Right lobe of liver (tissue), 6 donors: ENCODE data around the gene ANKS6. TPM values are rescaled to one million over a fixed set of nuclear protein-coding genes. Genes with fewer than 3 reads are reported as not detected.

Source experiments
- ATAC-seq, 4 donors: fragments of 200-7000 bp; cut with Tn5 transposase; one replicate each; pipeline ENCODE4 v1.9.1; 2020; ENCODE audit warnings: mild to moderate bottlenecking in 4 of 4, moderate library complexity in 4 of 4
- DNase-seq, 3 donors: peaks; one replicate each; pipeline ENCODE4 v3.0.0-alpha.2; 2020
- H3K27ac ChIP-seq, 3 donors: fragments of 200-600 bp; one replicate each; pipeline ENCODE4 v1.8.0; 2022
- H3K27me3 ChIP-seq, 2 donors: fragments of 200-600 bp; one replicate each; pipeline ENCODE4 v1.8.0; 2022
- H3K36me3 ChIP-seq, 4 donors: fragments of 200-600 bp; sonication (generic) in 1 of 4; one replicate each; pipeline versions ENCODE4 v1.5.1 to v1.8.0; 2017 to 2022; ENCODE audit warnings: control low read depth in 1 of 4
- H3K4me1 ChIP-seq, 4 donors: fragments of 200-600 bp; sonication (generic) in 1 of 4; one replicate each; pipeline versions ENCODE4 v1.5.1 to v1.8.0; 2017 to 2022; ENCODE audit warnings: control low read depth in 1 of 4
- H3K4me3 ChIP-seq, 3 donors: fragments of 200-600 bp; one replicate each; pipeline ENCODE4 v1.8.0; 2022
- H3K9me3 ChIP-seq, 4 donors: fragments of 200-600 bp; sonication (generic) in 1 of 4; one replicate each; pipeline versions ENCODE4 v1.5.1 to v1.8.0; 2017 to 2022; ENCODE audit warnings: control low read depth in 1 of 4
- POLR2A ChIP-seq: fragments of 450-650 bp; IDR thresholded peaks from one replicate; pipeline ENCODE4 v1.6.1; 2017; ENCODE audit warnings: antibody characterized with exemption, mild to moderate bottlenecking
- WGBS: methylation state at CpG from one replicate; pipeline ENCODE4 v1.1.6; 2018; ENCODE audit warnings: low coverage, low lambda C conversion rate; ENCODE audit not compliant: insufficient coverage; ENCODE audit errors: missing lambda C conversion rate; 5-methylcytosine and 5-hydroxymethylcytosine counted together
- intact Hi-C, 2 donors: fragments of 100-400 bp; cut with DNase I; formaldehyde crosslinking; loops; one replicate each; pipeline versions ENCODE4 v1.11.2 to v1.14.1; 2022
- total RNA-seq, 6 experiments: library from RNA; depleted of rRNA in 2 of 6; stranded (reverse); fragments of >200 nt in 2 of 6; fragmentation: NEBNext Ultra II Directional in 3 of 6; extraction: Animal tissue kit (Norgen Biotek cat#: 25700) in 3 of 6; gene quantifications; one replicate each; pipeline versions ENCODE4 v1.1.0 to v1.2.4, GENCODE V29; 2016 to 2023
- TF ChIP-seq, protein P1 (sequence below), 4 donors: fragments of 200-600 bp in 3 of 4; fragments of 450-650 bp in 1 of 4; IDR thresholded peaks; one replicate each; pipeline versions ENCODE4 v1.5.1 to v1.8.0; 2016 to 2022; ENCODE audit warnings: antibody characterized with exemption in 4 of 4, mild to moderate bottlenecking in 2 of 4
- donor health status: DM: no; HTN: yes; CAD: no.
- donor health status: DM: no; HTN: no; CAD: no.
- donor health status: DM: no; HTN: no; CAD: no.
- donor health status: DM: no; HTN: yes; CAD: no.
- donor health status: DM: no; HTN: yes; CAD: no.

ANKS6 gene
- total RNA-seq, 6 experiments from 2014 or later, result 3.7 to 7.9 (median 4.7) TPM

- Histone ChIP-seq H3K36me3 (peaks cover 0 to 6% (median 0%) of the 10 kb centered on the region in 4 donors), H3K4me1 (no peaks in the 10 kb centered on the region), H3K9me3 (no peaks in the 10 kb centered on the region), H3K27me3 (no peaks in the 10 kb centered on the region), H3K4me3 (no peak overlapping the region), H3K27ac (no peak overlapping the region)
- no peak for TF ChIP-seq POLR2A
- TF ChIP-seq, protein P1, sequence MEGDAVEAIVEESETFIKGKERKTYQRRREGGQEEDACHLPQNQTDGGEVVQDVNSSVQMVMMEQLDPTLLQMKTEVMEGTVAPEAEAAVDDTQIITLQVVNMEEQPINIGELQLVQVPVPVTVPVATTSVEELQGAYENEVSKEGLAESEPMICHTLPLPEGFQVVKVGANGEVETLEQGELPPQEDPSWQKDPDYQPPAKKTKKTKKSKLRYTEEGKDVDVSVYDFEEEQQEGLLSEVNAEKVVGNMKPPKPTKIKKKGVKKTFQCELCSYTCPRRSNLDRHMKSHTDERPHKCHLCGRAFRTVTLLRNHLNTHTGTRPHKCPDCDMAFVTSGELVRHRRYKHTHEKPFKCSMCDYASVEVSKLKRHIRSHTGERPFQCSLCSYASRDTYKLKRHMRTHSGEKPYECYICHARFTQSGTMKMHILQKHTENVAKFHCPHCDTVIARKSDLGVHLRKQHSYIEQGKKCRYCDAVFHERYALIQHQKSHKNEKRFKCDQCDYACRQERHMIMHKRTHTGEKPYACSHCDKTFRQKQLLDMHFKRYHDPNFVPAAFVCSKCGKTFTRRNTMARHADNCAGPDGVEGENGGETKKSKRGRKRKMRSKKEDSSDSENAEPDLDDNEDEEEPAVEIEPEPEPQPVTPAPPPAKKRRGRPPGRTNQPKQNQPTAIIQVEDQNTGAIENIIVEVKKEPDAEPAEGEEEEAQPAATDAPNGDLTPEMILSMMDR (IDR thresholded peaks at IDR 0.05), result peak; percentile 11 to 44 (median 36)
- 100% methylated on average over 1 of the region's 9 CpGs for WGBS
- intact Hi-C loops, result loop anchor here (5.0 to 10.0 kb wide), 2 partner anchors 457 to 460 kb away; no protein-coding TSS in a partner anchor
- DNase-seq (no peak), ATAC-seq (peak in 1 of 4 donors; percentile 18)
Measured at GRCh38 chr9:98774746-98775145, 21.6 kb downstream of the ANKS6 start.

- ATAC-seq, result no peak
- Histone ChIP-seq H3K4me1 (no peaks in the 10 kb centered on the region), H3K27ac (no peak overlapping the region), H3K4me3 (no peak overlapping the region), H3K27me3 (no peaks in the 10 kb centered on the region), H3K36me3 (peaks cover 0 to 6% (median 0%) of the 10 kb centered on the region in 4 donors), H3K9me3 (no peaks in the 10 kb centered on the region)
- WGBS, result 100% methylated on average over 2 of the region's 15 CpGs
- no peak for TF ChIP-seq POLR2A
- TF ChIP-seq, protein P1 (IDR thresholded peaks at IDR 0.05), result no peak
- no peak for DNase-seq
- intact Hi-C loops, result loop anchor here in 1 of 2 donors (10.0 kb wide), 1 partner anchor 459 kb away; no protein-coding TSS in a partner anchor
Measured at GRCh38 chr9:98773721-98774120, 22.6 kb downstream of the ANKS6 start.

DNA sequence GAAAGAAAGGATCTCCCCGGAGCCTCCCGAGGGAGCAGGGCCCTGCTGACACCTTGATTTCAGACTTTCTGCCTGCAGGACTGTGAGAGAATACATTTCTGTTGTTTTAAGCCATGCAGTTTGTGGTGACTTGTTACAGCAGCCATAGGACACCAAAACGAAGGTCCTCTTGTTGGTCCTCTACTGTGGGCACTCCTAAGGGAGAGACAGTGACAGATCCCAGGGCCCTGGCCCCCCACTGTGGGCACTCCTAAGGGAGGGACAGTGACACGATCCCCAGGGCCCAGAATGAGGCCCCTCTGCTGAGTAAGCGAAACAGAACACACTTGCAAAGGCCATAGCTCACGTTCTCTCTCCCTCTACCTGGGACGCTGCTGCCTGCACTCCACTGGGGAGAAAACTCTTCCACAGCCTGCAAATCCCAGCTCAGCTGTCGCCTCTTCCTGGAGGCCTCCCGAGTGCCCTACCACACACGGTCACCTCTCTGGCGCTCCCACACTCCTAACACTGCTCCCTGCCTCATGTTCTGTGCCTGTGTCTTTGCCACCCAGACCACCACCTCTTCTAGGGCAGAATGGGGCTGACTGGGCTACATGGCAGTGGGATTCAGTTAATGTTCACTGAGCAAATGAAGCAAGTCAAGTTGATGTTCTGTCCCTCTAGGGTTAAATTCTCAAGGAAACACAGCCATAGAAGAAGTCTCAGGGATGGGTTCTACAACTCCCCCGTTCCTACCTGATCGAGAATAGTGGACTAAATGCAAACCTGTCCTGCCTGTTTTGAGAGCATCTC, 23.8 kb downstream of the ANKS6 start:
- 88% methylated on average over 4 of the region's 13 CpGs for WGBS
- intact Hi-C loops, result loop anchor here in 1 of 2 donors (10.0 kb wide), 1 partner anchor 458 kb away; no protein-coding TSS in a partner anchor
- no peaks in the 10 kb centered on the region for H3K27me3 ChIP-seq

DNA sequence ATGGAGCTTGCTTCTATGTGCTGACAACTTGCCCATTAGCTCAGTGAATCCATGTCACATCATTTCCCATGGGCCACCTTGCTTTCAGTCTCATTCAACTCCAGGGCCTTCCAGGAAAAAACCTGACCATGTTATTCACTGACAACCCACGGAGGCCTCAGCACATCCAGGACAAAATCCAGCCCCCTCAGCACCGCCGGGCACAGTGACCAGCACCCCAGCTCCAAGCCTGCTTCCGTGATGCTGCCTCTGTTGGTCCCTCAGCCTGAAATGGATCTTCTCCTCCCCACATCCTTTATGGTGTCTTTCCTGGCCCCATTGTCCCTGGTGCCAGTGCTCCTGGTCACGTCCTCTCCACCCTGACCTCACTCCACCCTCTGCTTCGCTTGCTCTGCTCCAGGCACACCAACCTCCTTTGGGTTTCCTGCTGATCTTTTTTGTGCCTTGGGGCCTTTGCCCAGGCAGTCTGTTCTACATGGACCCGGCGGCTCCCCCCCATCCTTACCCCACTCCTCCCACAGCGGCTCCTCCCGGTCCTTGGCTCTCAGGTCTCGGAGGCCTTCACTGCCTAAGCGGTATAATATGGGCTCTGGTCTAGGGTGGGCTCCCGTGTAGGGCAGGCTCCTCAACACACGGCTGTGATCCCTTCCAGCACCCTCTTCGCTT, 25.0 kb downstream of the ANKS6 start:
- Histone ChIP-seq H3K27ac (no peak overlapping the region), H3K27me3 (no peaks in the 10 kb centered on the region), H3K4me1 (no peaks in the 10 kb centered on the region), H3K36me3 (peaks cover 0 to 6% (median 0%) of the 10 kb centered on the region in 4 donors), H3K4me3 (no peak overlapping the region), H3K9me3 (no peaks in the 10 kb centered on the region)
- ATAC-seq (no peak), DNase-seq (no peak)
- intact Hi-C loops, result loop anchor here in 1 of 2 donors (10.0 kb wide), 1 partner anchor 457 kb away; no protein-coding TSS in a partner anchor
- TF ChIP-seq, protein P1 (IDR thresholded peaks at IDR 0.05), result no peak
- TF ChIP-seq POLR2A, result no peak
- 83% methylated on average over 10 of the region's 15 CpGs for WGBS

More for the DNA sequence above, 23.8 kb downstream of the ANKS6 start:
- Histone ChIP-seq H3K27ac (no peak overlapping the region), H3K4me1 (no peaks in the 10 kb centered on the region), H3K9me3 (no peaks in the 10 kb centered on the region), H3K36me3 (peaks cover 0 to 6% (median 0%) of the 10 kb centered on the region in 4 donors), H3K4me3 (no peak overlapping the region)
- TF ChIP-seq, protein P1 (IDR thresholded peaks at IDR 0.05), result no peak
- no peak for TF ChIP-seq POLR2A
- ATAC-seq (no peak), DNase-seq (no peak)
